Measurements from ENCODE around the gene ZNF358.

Gene ZNF358

GRCh38 chr19:7519361-7520130, 3.6 kb downstream of the ZNF358 start:
- DNase-seq (ENCODE audit: low read depth in 2 of 3, low spot score in 1 of 3), result no peak

GRCh38 chr19:7520131-7521051, 4.5 kb downstream of the ZNF358 start:
- DNase-seq (ENCODE audit: low read depth in 2 of 3, low spot score in 1 of 3), result no peak

GRCh38 chr19:7521551-7522071, 5.7 kb downstream of the ZNF358 start:
- no peak for DNase-seq (ENCODE audit: low read depth in 2 of 3, low spot score in 1 of 3)

- DNase-seq (ENCODE audit: low read depth in 2 of 3, low spot score in 1 of 3), result peak; percentile 98 to 100 (median 99)
Observed at GRCh38 chr19:7522072-7522922, 6.4 kb downstream of the ZNF358 start, which contains the start of gene MCOLN1. TSS of gene MCOLN1 (plus strand) at chr19:7522624. CDS start at chr19:7522751, 127 bp downstream.

GRCh38 chr19:7522923-7523667, 7.2 kb downstream of the ZNF358 start:
- DNase-seq (ENCODE audit: low read depth in 2 of 3, low spot score in 1 of 3), result no peak

GRCh38 chr19:7524523-7524922, 8.6 kb downstream of the ZNF358 start:
- DNase-seq (ENCODE audit: low read depth in 2 of 3, low spot score in 1 of 3), result no peak

- no peak for DNase-seq (ENCODE audit: low read depth in 2 of 3, low spot score in 1 of 3)
Observed at GRCh38 chr19:7524992-7525739, 9.3 kb downstream of the ZNF358 start.

- no peak for DNase-seq (ENCODE audit: low read depth in 2 of 3, low spot score in 1 of 3)
Observed at GRCh38 chr19:7526059-7526929, 10.4 kb downstream of the ZNF358 start.

- DNase-seq (ENCODE audit: low read depth in 2 of 3, low spot score in 1 of 3), result no peak
Observed at GRCh38 chr19:7527516-7528191, 11.8 kb downstream of the ZNF358 start.

- no peak for DNase-seq (ENCODE audit: low read depth in 2 of 3, low spot score in 1 of 3)
Observed at GRCh38 chr19:7528192-7528519, 12.3 kb downstream of the ZNF358 start.

GRCh38 chr19:7528522-7529245, 12.8 kb downstream of the ZNF358 start:
- DNase-seq (ENCODE audit: low read depth in 2 of 3, low spot score in 1 of 3), result no peak

GRCh38 chr19:7529246-7529600, 13.3 kb downstream of the ZNF358 start:
- no peak for DNase-seq (ENCODE audit: low read depth in 2 of 3, low spot score in 1 of 3)

- DNase-seq (ENCODE audit: low read depth in 2 of 3, low spot score in 1 of 3), result no peak
Observed at GRCh38 chr19:7529610-7530490, 13.9 kb downstream of the ZNF358 start.

- DNase-seq (ENCODE audit: low read depth in 2 of 3, low spot score in 1 of 3), result no peak
Observed at GRCh38 chr19:7533281-7533885, 17.5 kb downstream of the ZNF358 start.

GRCh38 chr19:7533925-7534480, 18.1 kb downstream of the ZNF358 start:
- DNase-seq (ENCODE audit: low read depth in 2 of 3, low spot score in 1 of 3), result peak; percentile 70 to 75 (median 71)

Measured in stimulated activated CD4-positive, alpha-beta T cell treated with anti-CD3 and anti-CD28 coated beads, Interleukin-12 subunit alpha, Interleukin-12 subunit beta, amount 100 ng/mL, for 48 hours (primary cell).